Testis (tissue), 2 donors: ENCODE results near the gene LMAN2L.

Source experiments
- POLR2A ChIP-seq: fragments of 450-650 bp; IDR thresholded peaks from one replicate; pipeline ENCODE4 v1.6.1; 2017; ENCODE audit warnings: antibody characterized with exemption, mild to moderate bottlenecking, moderate library complexity
- TF ChIP-seq, protein P1 (sequence below), 3 experiments: fragments of 450-650 bp in 2 of 3; fragments of 200-600 bp in 1 of 3; sonication (generic) in 1 of 3; IDR thresholded peaks; one replicate each; pipeline ENCODE4 v1.5.1; 2016 to 2019; ENCODE audit warnings: antibody characterized with exemption in 3 of 3, mild to moderate bottlenecking in 2 of 3, moderate library complexity in 1 of 3

DNA sequence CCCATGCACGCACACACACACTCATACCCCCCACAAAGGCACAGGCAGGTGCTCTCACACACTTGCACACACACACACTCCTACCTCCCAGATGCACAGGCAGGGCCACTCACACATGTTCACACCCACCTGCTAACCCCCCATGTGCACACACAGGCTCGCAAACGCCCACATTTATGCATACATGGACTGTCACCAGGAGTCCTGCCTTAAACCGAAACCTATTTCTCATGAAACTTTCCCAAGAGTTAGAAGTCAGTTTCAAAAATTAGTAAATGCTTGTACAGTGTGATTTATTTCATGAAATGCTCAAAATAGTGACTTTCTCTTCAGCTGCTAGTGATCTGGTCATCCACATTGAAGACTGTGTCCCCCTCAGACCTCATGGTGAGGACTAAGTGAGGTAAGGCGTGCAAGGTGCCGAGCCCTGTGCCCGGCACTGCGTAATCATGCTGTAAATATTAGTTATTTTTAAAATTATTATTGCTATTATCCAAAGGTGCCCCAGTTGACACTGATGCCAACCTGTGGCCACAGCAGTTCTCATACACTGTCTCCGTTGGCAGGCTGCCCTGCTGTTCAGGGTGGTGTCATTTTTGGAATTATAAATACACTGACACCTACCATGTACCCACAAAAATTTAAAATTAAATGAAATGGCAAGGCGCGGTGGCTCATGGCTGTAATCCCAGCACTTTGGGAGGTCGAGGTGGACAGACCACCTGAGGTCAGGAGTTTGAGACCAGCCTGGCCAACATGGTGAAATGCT is 33.2 kb upstream of the LMAN2L start:
- TF ChIP-seq, protein P1, sequence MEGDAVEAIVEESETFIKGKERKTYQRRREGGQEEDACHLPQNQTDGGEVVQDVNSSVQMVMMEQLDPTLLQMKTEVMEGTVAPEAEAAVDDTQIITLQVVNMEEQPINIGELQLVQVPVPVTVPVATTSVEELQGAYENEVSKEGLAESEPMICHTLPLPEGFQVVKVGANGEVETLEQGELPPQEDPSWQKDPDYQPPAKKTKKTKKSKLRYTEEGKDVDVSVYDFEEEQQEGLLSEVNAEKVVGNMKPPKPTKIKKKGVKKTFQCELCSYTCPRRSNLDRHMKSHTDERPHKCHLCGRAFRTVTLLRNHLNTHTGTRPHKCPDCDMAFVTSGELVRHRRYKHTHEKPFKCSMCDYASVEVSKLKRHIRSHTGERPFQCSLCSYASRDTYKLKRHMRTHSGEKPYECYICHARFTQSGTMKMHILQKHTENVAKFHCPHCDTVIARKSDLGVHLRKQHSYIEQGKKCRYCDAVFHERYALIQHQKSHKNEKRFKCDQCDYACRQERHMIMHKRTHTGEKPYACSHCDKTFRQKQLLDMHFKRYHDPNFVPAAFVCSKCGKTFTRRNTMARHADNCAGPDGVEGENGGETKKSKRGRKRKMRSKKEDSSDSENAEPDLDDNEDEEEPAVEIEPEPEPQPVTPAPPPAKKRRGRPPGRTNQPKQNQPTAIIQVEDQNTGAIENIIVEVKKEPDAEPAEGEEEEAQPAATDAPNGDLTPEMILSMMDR (IDR thresholded peaks at IDR 0.05): no peak
- no peak for TF ChIP-seq POLR2A
